H1 (cell line): ENCODE data around the gene PHLPP2. TPM values are rescaled to one million over a fixed set of nuclear protein-coding genes. Genes with fewer than 3 reads are reported as not detected.

Source experiments
- CTCF ChIA-PET: fragments of 300-600 bp; sonication (Branson Sonifier 250); formaldehyde crosslinking; loops from one replicate; lab custom pipeline; 2021; ENCODE audit not compliant: partially characterized antibody; lab: Charles Lee
- POLR2A ChIA-PET: fragments of 300-600 bp; sonication (Branson Sonifier 250); formaldehyde crosslinking; loops from one replicate; lab custom pipeline; 2021; ENCODE audit warnings: inconsistent platforms; ENCODE audit not compliant: partially characterized antibody; lab: Charles Lee
- DNase-seq, 2 experiments: peaks; one replicate each; pipeline versions ENCODE4 v3.0.0 to v3.0.0-alpha.2; 2010 to 2022; ENCODE audit warnings: low spot score in 2 of 2, low read depth in 1 of 2, mixed read lengths in 1 of 2
- FAIRE-seq: peaks from 2 replicates; lab custom pipeline; 2011; peaks lifted over from hg19 to GRCh38; lab: Jason Lieb, UNC
- H2AFZ ChIP-seq: 2 replicates; pipeline ENCODE4 v1.8.1; 2012; ENCODE audit warnings: low read length, inconsistent platforms
- H2AK5ac ChIP-seq: 2 replicates; pipeline ENCODE4 v1.6.1; 2013; ENCODE audit warnings: low read depth, low read length
- H2BK120ac ChIP-seq: replicated peaks from 2 replicates; pipeline ENCODE3; 2013; ENCODE audit warnings: low read depth, low read length, inconsistent platforms
- H2BK12ac ChIP-seq: 2 replicates; pipeline ENCODE4 v1.6.1; 2013; ENCODE audit warnings: low read depth, low read length
- H2BK15ac ChIP-seq: 2 replicates; pipeline ENCODE4 v1.6.1; 2013; ENCODE audit warnings: low read length
- H2BK20ac ChIP-seq: 2 replicates; pipeline ENCODE4 v1.6.1; 2013; ENCODE audit warnings: low read length
- H2BK5ac ChIP-seq: 2 replicates; pipeline ENCODE4 v1.6.1; 2013; ENCODE audit warnings: low read depth, low read length
- H3K14ac ChIP-seq: 2 replicates; pipeline ENCODE4 v1.6.1; 2013; ENCODE audit warnings: inconsistent platforms; ENCODE audit not compliant: insufficient read length
- H3K18ac ChIP-seq: 2 replicates; pipeline ENCODE4 v1.6.1; 2013; ENCODE audit warnings: low read length; ENCODE audit errors: extremely low read depth
- H3K23ac ChIP-seq: 2 replicates; pipeline ENCODE4 v1.6.1; 2013; ENCODE audit warnings: inconsistent platforms; ENCODE audit not compliant: insufficient read length
- H3K23me2 ChIP-seq: 2 replicates; pipeline ENCODE4 v1.6.1; 2013; ENCODE audit warnings: low read depth, low read length
- H3K27ac ChIP-seq: 2 replicates; pipeline ENCODE4 v1.6.1; 2011; ENCODE audit warnings: low read depth, low read length, inconsistent platforms
- H3K27me3 ChIP-seq, 4 experiments: replicated peaks in 1 of 4; 1 replicate in 1 of 4; 2 replicates in 3 of 4; pipeline versions ENCODE4 v1.6.1 to v1.8.1; 2011 to 2013; ENCODE audit warnings: low read length in 3 of 4, mild to moderate bottlenecking in 3 of 4, inconsistent platforms in 2 of 4, mixed read lengths in 2 of 4, moderate library complexity in 1 of 4; ENCODE audit not compliant: control insufficient read depth in 3 of 4, insufficient read depth in 3 of 4; ENCODE audit errors: extremely low read depth in 1 of 4
- H3K36me3 ChIP-seq, 4 experiments: 2 replicates each; pipeline versions ENCODE4 v1.6.1 to v1.8.1; 2011 to 2013; ENCODE audit warnings: mild to moderate bottlenecking in 4 of 4, low read length in 3 of 4, moderate library complexity in 2 of 4, control low read depth in 1 of 4, inconsistent platforms in 1 of 4; ENCODE audit not compliant: insufficient read depth in 4 of 4, control insufficient read depth in 2 of 4
- H3K4ac ChIP-seq: replicated peaks from 2 replicates; pipeline ENCODE3; 2013; ENCODE audit warnings: low read length, low read depth, mixed read lengths, inconsistent platforms; ENCODE audit not compliant: insufficient read length
- H3K4me1 ChIP-seq, 4 experiments: replicated peaks in 1 of 4; 1 replicate in 1 of 4; 2 replicates in 3 of 4; pipeline versions ENCODE4 v1.6.1 to v1.8.1; 2011 to 2013; ENCODE audit warnings: low read length in 3 of 4, inconsistent platforms in 2 of 4, mixed read lengths in 1 of 4; ENCODE audit not compliant: insufficient read depth in 4 of 4, control insufficient read depth in 3 of 4
- H3K4me2 ChIP-seq, 2 experiments: 2 replicates each; pipeline versions ENCODE4 v1.6.1 to v1.8.1; 2011 to 2013; ENCODE audit warnings: low read depth in 2 of 2, low read length in 2 of 2, control low read depth in 1 of 2, inconsistent platforms in 1 of 2, mild to moderate bottlenecking in 1 of 2; ENCODE audit not compliant: insufficient read depth in 1 of 2
- H3K4me3 ChIP-seq, 4 experiments: fragments of 200-600, 300-600 bp in 1 of 4; sonication (generic), shearing (Covaris generic), sonication (Bioruptor Twin) in 1 of 4; 2 replicates each; pipeline versions ENCODE4 v1.5.1 to v1.8.1; 2011 to 2016; ENCODE audit warnings: low read length in 4 of 4, low read depth in 3 of 4, control low read depth in 2 of 4, inconsistent platforms in 2 of 4, mild to moderate bottlenecking in 2 of 4, mixed read lengths in 1 of 4, moderate library complexity in 1 of 4; ENCODE audit not compliant: insufficient read depth in 2 of 4; ENCODE audit errors: extremely low read depth in 1 of 4
- H3K56ac ChIP-seq: replicated peaks from 2 replicates; pipeline ENCODE3; 2013; ENCODE audit warnings: low read depth, mild to moderate bottlenecking, mixed read lengths, low read length, inconsistent platforms; ENCODE audit not compliant: insufficient read length
- H3K79me1 ChIP-seq: 2 replicates; pipeline ENCODE4 v1.6.1; 2013; ENCODE audit warnings: low read depth, low read length, control low read depth
- H3K79me2 ChIP-seq, 2 experiments: 2 replicates each; pipeline versions ENCODE4 v1.6.1 to v1.8.1; 2012 to 2013; ENCODE audit warnings: low read length in 2 of 2, mild to moderate bottlenecking in 2 of 2, inconsistent platforms in 1 of 2; ENCODE audit not compliant: insufficient read depth in 2 of 2, control insufficient read depth in 1 of 2
- H3K9ac ChIP-seq, 4 experiments: replicated peaks in 1 of 4; 1 replicate in 1 of 4; 2 replicates in 3 of 4; pipeline versions ENCODE4 v1.6.1 to v1.8.1; 2011 to 2013; ENCODE audit warnings: low read depth in 3 of 4, low read length in 3 of 4, control low read depth in 2 of 4, mild to moderate bottlenecking in 2 of 4, moderate library complexity in 2 of 4, inconsistent platforms in 1 of 4; ENCODE audit errors: extremely low read depth in 1 of 4
- H3K9me3 ChIP-seq, 2 experiments: 2 replicates each; pipeline versions ENCODE4 v1.6.1 to v1.8.1; 2012 to 2013; ENCODE audit warnings: mild to moderate bottlenecking in 2 of 2, moderate library complexity in 2 of 2, control low read depth in 1 of 2, inconsistent platforms in 1 of 2, low read depth in 1 of 2, low read length in 1 of 2, mixed read lengths in 1 of 2; ENCODE audit not compliant: insufficient read depth in 2 of 2
- H4K20me1 ChIP-seq, 2 experiments: replicated peaks in 1 of 2; 2 replicates each; pipeline versions ENCODE3 to v1.8.1; 2011 to 2013; ENCODE audit warnings: inconsistent platforms in 2 of 2, low read length in 2 of 2, mild to moderate bottlenecking in 1 of 2; ENCODE audit not compliant: insufficient read depth in 2 of 2, control insufficient read depth in 1 of 2
- H4K5ac ChIP-seq: 2 replicates; pipeline ENCODE4 v1.6.1; 2013; ENCODE audit warnings: low read length, low read depth, mixed read lengths, inconsistent platforms; ENCODE audit not compliant: insufficient read length
- H4K8ac ChIP-seq: 2 replicates; pipeline ENCODE4 v1.8.0; 2013; ENCODE audit warnings: mild to moderate bottlenecking, moderate library complexity, low read length, inconsistent platforms; ENCODE audit not compliant: insufficient read depth; ENCODE audit errors: extremely low read depth
- H4K91ac ChIP-seq: replicated peaks from 2 replicates; pipeline ENCODE3; 2013; ENCODE audit warnings: low read length, mixed read lengths, inconsistent platforms; ENCODE audit not compliant: insufficient read length
- ATF2 ChIP-seq: IDR thresholded peaks from 2 replicates; pipeline ENCODE4 v1.6.1; 2012; ENCODE audit warnings: low read length, inconsistent platforms
- CHD1 ChIP-seq: IDR thresholded peaks from 2 replicates; pipeline ENCODE4 v1.6.1; 2012; ENCODE audit warnings: low read depth, low read length, improper control_type of control experiment
- CREB1 ChIP-seq: IDR thresholded peaks from 2 replicates; pipeline ENCODE4 v1.6.1; 2012; ENCODE audit warnings: inconsistent platforms
- GTF2F1 ChIP-seq: IDR thresholded peaks from 2 replicates; pipeline ENCODE4 v1.6.1; 2012; ENCODE audit warnings: low read depth, low read length, improper control_type of control experiment, borderline replicate concordance
- JUN ChIP-seq: IDR thresholded peaks from 2 replicates; pipeline ENCODE4 v1.6.1; 2011; ENCODE audit warnings: low read depth, mild to moderate bottlenecking, improper control_type of control experiment, low read length
- RFX5 ChIP-seq: IDR thresholded peaks from 2 replicates; pipeline ENCODE4 v1.6.1; 2011; ENCODE audit warnings: low read depth, low read length, improper control_type of control experiment, borderline replicate concordance
- ZNF274 ChIP-seq: IDR thresholded peaks from 2 replicates; pipeline ENCODE4 v1.7.0; 2012; ENCODE audit warnings: low read length, borderline replicate concordance; ENCODE audit errors: extremely low read depth
- WGBS, 2 experiments: shearing (Covaris generic) in 1 of 2; methylation state at CpG; one replicate each; pipeline versions ENCODE4 v1.1.6 to v1.1.7; 2013 to 2015; ENCODE audit warnings: low lambda C conversion rate in 2 of 2, mixed read lengths in 2 of 2, inconsistent platforms in 1 of 2, low coverage in 1 of 2, missing lambda C conversion rate in 1 of 2; ENCODE audit not compliant: insufficient replicate concordance in 2 of 2, insufficient coverage in 1 of 2, insufficient read length in 1 of 2; ENCODE audit errors: extremely low coverage in 1 of 2, missing lambda C conversion rate in 1 of 2; 5-methylcytosine and 5-hydroxymethylcytosine counted together
- polyA plus RNA-seq, 7 experiments: library from polyadenylated mRNA; depleted of rRNA in 3 of 7; stranded (reverse) in 5 of 7; unstranded in 2 of 7; fragments of >200 nt in 5 of 7; fragments of 200-250 nt in 2 of 7; gene quantifications; 1 replicate in 5 of 7; 2 replicates in 1 of 7; 4 replicates in 1 of 7; pipeline versions ENCODE4 v1.2.1 to v1.2.3, GENCODE V29; 2011 to 2013; ENCODE audit warnings: missing spikeins in 2 of 7, mixed read lengths in 2 of 7
- total RNA-seq: library from RNA; stranded (reverse); fragmentation: NEBNext Ultra II Directional; extraction: Animal tissue kit (Norgen Biotek cat#: 25700); gene quantifications from 2 replicates; pipeline ENCODE4 v1.2.1, GENCODE V29; 2021

Gene PHLPP2
- total and polyA plus RNA-seq, 2 of the 8 experiments (the other 6 are each of a cell fraction or from before 2014, with no cell fraction given), result 7.3 to 12.9 TPM

- H3K4me3 ChIP-seq, result no peak overlapping the region
- no peak overlapping the region for H3K9ac ChIP-seq
- H2AK5ac ChIP-seq, result no peak overlapping the region
- H3K18ac ChIP-seq, result no peak overlapping the region
- ChIA-PET CTCF (no interaction called here), POLR2A (no interaction called here)
- no peak overlapping the region for H3K27ac ChIP-seq
- no peak overlapping the region for H2BK5ac ChIP-seq
- H2BK15ac ChIP-seq, result no peak overlapping the region
- H3K9me3 ChIP-seq, result no peaks in the 10 kb centered on the region
- H3K56ac ChIP-seq, result no peak overlapping the region
- H3K14ac ChIP-seq, result no peak overlapping the region
- H2BK120ac ChIP-seq, result no peak overlapping the region
- peaks cover 2 to 31% (median 20%) of the 10 kb centered on the region in 4 experiments; a peak in 6 of 8 replicates for H3K36me3 ChIP-seq
- H2BK12ac ChIP-seq, result no peak overlapping the region
- no peak overlapping the region for H2BK20ac ChIP-seq
- H3K4me1 ChIP-seq, result no peaks in the 10 kb centered on the region
- 100% methylated on average over 1 of the region's 1 CpG; no CpG with 5 or more reads in 1 of the 2 experiments for WGBS, 2 experiments
- no peaks in the 10 kb centered on the region for H3K79me1 ChIP-seq
- H4K91ac ChIP-seq, result no peak overlapping the region
- no peak overlapping the region for H3K4ac ChIP-seq
- DNase-seq (no peak), FAIRE-seq (no peak)
- H2AFZ ChIP-seq, result no peak overlapping the region
- H3K23me2 ChIP-seq, result no peaks in the 10 kb centered on the region
- H4K8ac ChIP-seq, result no peak overlapping the region
- no peak overlapping the region for H3K4me2 ChIP-seq
- H3K27me3 ChIP-seq, result no peaks in the 10 kb centered on the region
- peaks cover 0 to 1% of the 10 kb centered on the region in 2 experiments for H4K20me1 ChIP-seq
- H3K23ac ChIP-seq, result no peak overlapping the region
- H3K79me2 ChIP-seq, result no peaks in the 10 kb centered on the region
- no peak overlapping the region for H4K5ac ChIP-seq
- TF ChIP-seq GTF2F1 (no peak), ATF2 (no peak), ZNF274 (no peak), RFX5 (no peak), JUN (no peak), CHD1 (no peak), CREB1 (no peak)
These were observed 44.7 kb upstream of the PHLPP2 start for GRCh38 chr16:71769222-71769621.
